ENCODE data around the gene PATJ.

DNA sequence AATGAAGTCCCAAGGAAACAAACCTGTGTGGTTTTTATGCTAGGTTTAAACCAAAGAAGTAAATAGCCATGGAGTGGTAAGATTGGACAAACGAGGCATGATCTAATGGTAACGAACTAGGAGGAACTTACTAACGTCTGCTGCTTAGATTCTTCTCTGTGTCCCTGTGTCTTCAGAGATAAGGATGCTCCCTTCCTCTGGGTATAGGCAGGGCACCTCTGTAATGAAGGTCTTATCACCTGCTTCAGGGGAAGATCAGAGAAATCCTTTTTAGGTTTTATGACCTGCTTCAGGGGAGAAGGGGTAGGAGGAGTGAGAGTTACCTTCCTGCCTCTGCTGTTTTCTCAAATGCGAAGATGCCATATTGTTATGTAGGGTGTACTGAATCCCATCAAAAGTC is 237.4 kb downstream of the PATJ start:
- TF ChIP-seq, protein P1, sequence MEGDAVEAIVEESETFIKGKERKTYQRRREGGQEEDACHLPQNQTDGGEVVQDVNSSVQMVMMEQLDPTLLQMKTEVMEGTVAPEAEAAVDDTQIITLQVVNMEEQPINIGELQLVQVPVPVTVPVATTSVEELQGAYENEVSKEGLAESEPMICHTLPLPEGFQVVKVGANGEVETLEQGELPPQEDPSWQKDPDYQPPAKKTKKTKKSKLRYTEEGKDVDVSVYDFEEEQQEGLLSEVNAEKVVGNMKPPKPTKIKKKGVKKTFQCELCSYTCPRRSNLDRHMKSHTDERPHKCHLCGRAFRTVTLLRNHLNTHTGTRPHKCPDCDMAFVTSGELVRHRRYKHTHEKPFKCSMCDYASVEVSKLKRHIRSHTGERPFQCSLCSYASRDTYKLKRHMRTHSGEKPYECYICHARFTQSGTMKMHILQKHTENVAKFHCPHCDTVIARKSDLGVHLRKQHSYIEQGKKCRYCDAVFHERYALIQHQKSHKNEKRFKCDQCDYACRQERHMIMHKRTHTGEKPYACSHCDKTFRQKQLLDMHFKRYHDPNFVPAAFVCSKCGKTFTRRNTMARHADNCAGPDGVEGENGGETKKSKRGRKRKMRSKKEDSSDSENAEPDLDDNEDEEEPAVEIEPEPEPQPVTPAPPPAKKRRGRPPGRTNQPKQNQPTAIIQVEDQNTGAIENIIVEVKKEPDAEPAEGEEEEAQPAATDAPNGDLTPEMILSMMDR (IDR thresholded peaks at IDR 0.05): no peak
- TF ChIP-seq POLR2A (IDR thresholded peaks at IDR 0.05) (no peak), POLR2AphosphoS5 (IDR thresholded peaks at IDR 0.05) (no peak)
